HUES64 (cell line): ENCODE measurements around the gene COBL.

ENCODE experiments used
- H3K27ac ChIP-seq: 2 replicates; pipeline ENCODE4 v1.7.0; 2013; ENCODE audit warnings: low read depth, low read length, inconsistent platforms
- H3K27me3 ChIP-seq: 2 replicates; pipeline ENCODE4 v1.6.1; 2013; ENCODE audit warnings: mild to moderate bottlenecking, low read length; ENCODE audit not compliant: insufficient read depth
- H3K36me3 ChIP-seq: 2 replicates; pipeline ENCODE4 v1.6.1; 2013; ENCODE audit warnings: mild to moderate bottlenecking, low read length; ENCODE audit not compliant: insufficient read depth
- H3K4me1 ChIP-seq: 2 replicates; pipeline ENCODE4 v1.6.1; 2013; ENCODE audit warnings: mild to moderate bottlenecking, low read length, moderate library complexity; ENCODE audit not compliant: insufficient read depth
- H3K4me3 ChIP-seq: 2 replicates; pipeline ENCODE4 v1.5.1; 2013; ENCODE audit warnings: mild to moderate bottlenecking, low read length, moderate library complexity
- H3K9ac ChIP-seq: 2 replicates; pipeline ENCODE4 v1.6.1; 2013; ENCODE audit warnings: mild to moderate bottlenecking, low read depth, low read length
- H3K9me3 ChIP-seq: 2 replicates; pipeline ENCODE4 v1.6.1; 2013; ENCODE audit warnings: low read depth, low read length; ENCODE audit not compliant: insufficient read depth
- WGBS: fragments of 150-250, 120-280 bp; methylation state at CpG from one replicate; pipeline ENCODE4 v1.1.7; 2013; ENCODE audit warnings: missing lambda C conversion rate; 5-methylcytosine and 5-hydroxymethylcytosine counted together

Gene COBL

GRCh38 chr7:51023547-51023946 lies 293.1 kb downstream of the COBL start:
- Histone ChIP-seq H3K9ac (no peak overlapping the region), H3K36me3 (peaks cover 29% of the 10 kb centered on the region), H3K9me3 (no peaks in the 10 kb centered on the region), H3K4me3 (no peak overlapping the region), H3K4me1 (no peaks in the 10 kb centered on the region), H3K27ac (no peak overlapping the region), H3K27me3 (no peaks in the 10 kb centered on the region)
- 97% methylated on average over 9 of the region's 9 CpGs for WGBS

- no peak overlapping the region for H3K4me3 ChIP-seq
- 93% methylated on average over 6 of the region's 6 CpGs for WGBS
- no peak overlapping the region for H3K27ac ChIP-seq
- H3K9ac ChIP-seq, result no peak overlapping the region
- H3K9me3 ChIP-seq, result no peaks in the 10 kb centered on the region
- no peaks in the 10 kb centered on the region for H3K4me1 ChIP-seq
- no peaks in the 10 kb centered on the region for H3K27me3 ChIP-seq
- peaks cover 21% of the 10 kb centered on the region; the same call in 1 of the 2 replicates for H3K36me3 ChIP-seq
Observed at GRCh38 chr7:51022821-51023220, 293.8 kb downstream of the COBL start.

GRCh38 chr7:51021906-51022570 lies 294.6 kb downstream of the COBL start:
- WGBS, result 94% methylated on average over 20 of the region's 20 CpGs
- Histone ChIP-seq H3K27ac (no peak overlapping the region), H3K27me3 (no peaks in the 10 kb centered on the region), H3K4me3 (no peak overlapping the region), H3K36me3 (peaks cover 17% of the 10 kb centered on the region; the same call in 1 of the 2 replicates), H3K9ac (no peak overlapping the region), H3K9me3 (no peaks in the 10 kb centered on the region), H3K4me1 (no peaks in the 10 kb centered on the region)

GRCh38 chr7:51020944-51021343 lies 295.7 kb downstream of the COBL start:
- Histone ChIP-seq H3K36me3 (peaks cover 8% of the 10 kb centered on the region; the same call in 1 of the 2 replicates), H3K9me3 (no peaks in the 10 kb centered on the region), H3K4me3 (no peak overlapping the region), H3K9ac (no peak overlapping the region), H3K27me3 (no peaks in the 10 kb centered on the region), H3K27ac (no peak overlapping the region), H3K4me1 (no peaks in the 10 kb centered on the region)
- 97% methylated on average over 3 of the region's 3 CpGs for WGBS

- Histone ChIP-seq H3K4me3 (no peak overlapping the region), H3K4me1 (no peaks in the 10 kb centered on the region), H3K27ac (no peak overlapping the region), H3K9ac (no peak overlapping the region), H3K9me3 (no peaks in the 10 kb centered on the region), H3K36me3 (peaks cover 6% of the 10 kb centered on the region; the same call in 1 of the 2 replicates), H3K27me3 (no peaks in the 10 kb centered on the region)
- 92% methylated on average over 22 of the region's 22 CpGs for WGBS
Observed at GRCh38 chr7:51019891-51020870, 296.4 kb downstream of the COBL start.

GRCh38 chr7:51019191-51019844 lies 297.3 kb downstream of the COBL start:
- Histone ChIP-seq H3K27me3 (no peaks in the 10 kb centered on the region), H3K27ac (no peak overlapping the region), H3K4me3 (no peak overlapping the region), H3K9me3 (no peaks in the 10 kb centered on the region), H3K36me3 (peaks cover under 1% of the 10 kb centered on the region; the same call in 1 of the 2 replicates), H3K4me1 (no peaks in the 10 kb centered on the region), H3K9ac (no peak overlapping the region)
- 95% methylated on average over 6 of the region's 7 CpGs for WGBS

GRCh38 chr7:51017576-51018535 lies 298.8 kb downstream of the COBL start:
- no peak overlapping the region for H3K4me3 ChIP-seq
- H3K27ac ChIP-seq, result no peak overlapping the region
- H3K4me1 ChIP-seq, result no peaks in the 10 kb centered on the region
- 95% methylated on average over 15 of the region's 16 CpGs for WGBS
- no peak overlapping the region for H3K9ac ChIP-seq
- H3K9me3 ChIP-seq, result no peaks in the 10 kb centered on the region
- H3K27me3 ChIP-seq, result no peaks in the 10 kb centered on the region
- no peaks in the 10 kb centered on the region; the same call in 1 of the 2 replicates for H3K36me3 ChIP-seq

GRCh38 chr7:51016546-51016945 lies 300.1 kb downstream of the COBL start:
- H3K4me1 ChIP-seq, result no peaks in the 10 kb centered on the region

GRCh38 chr7:51015581-51015980 lies 301.0 kb downstream of the COBL start:
- Histone ChIP-seq H3K4me3 (no peak overlapping the region), H3K4me1 (no peaks in the 10 kb centered on the region), H3K9me3 (no peaks in the 10 kb centered on the region), H3K27me3 (no peaks in the 10 kb centered on the region), H3K9ac (no peak overlapping the region), H3K27ac (no peak overlapping the region), H3K36me3 (no peaks in the 10 kb centered on the region; the same call in 1 of the 2 replicates)
- 93% methylated on average over 11 of the region's 11 CpGs for WGBS

More at GRCh38 chr7:51016546-51016945, 300.1 kb downstream of the COBL start:
- Histone ChIP-seq H3K4me3 (no peak overlapping the region), H3K27ac (no peak overlapping the region), H3K9ac (no peak overlapping the region), H3K9me3 (no peaks in the 10 kb centered on the region), H3K36me3 (no peaks in the 10 kb centered on the region; the same call in 1 of the 2 replicates), H3K27me3 (no peaks in the 10 kb centered on the region)
- 96% methylated on average over 9 of the region's 9 CpGs for WGBS

- no peaks in the 10 kb centered on the region for H3K4me1 ChIP-seq
- no peak overlapping the region for H3K27ac ChIP-seq
- no peaks in the 10 kb centered on the region; the same call in 1 of the 2 replicates for H3K36me3 ChIP-seq
- H3K27me3 ChIP-seq, result no peaks in the 10 kb centered on the region
- no peak overlapping the region for H3K4me3 ChIP-seq
- H3K9ac ChIP-seq, result no peak overlapping the region
- H3K9me3 ChIP-seq, result no peaks in the 10 kb centered on the region
- WGBS, result 94% methylated on average over 16 of the region's 16 CpGs
Observed at GRCh38 chr7:51014811-51015210, 301.8 kb downstream of the COBL start.
